ENCODE results near the gene MYO3B. TPM values are rescaled to one million over a fixed set of nuclear protein-coding genes. Genes with fewer than 3 reads are reported as not detected.

Gene MYO3B
- total and polyA plus RNA-seq, 2 donors (not counting 3 experiments of a cell fraction or from before 2014, with no cell fraction given), result 0.03 TPM; not detected in 1

DNA sequence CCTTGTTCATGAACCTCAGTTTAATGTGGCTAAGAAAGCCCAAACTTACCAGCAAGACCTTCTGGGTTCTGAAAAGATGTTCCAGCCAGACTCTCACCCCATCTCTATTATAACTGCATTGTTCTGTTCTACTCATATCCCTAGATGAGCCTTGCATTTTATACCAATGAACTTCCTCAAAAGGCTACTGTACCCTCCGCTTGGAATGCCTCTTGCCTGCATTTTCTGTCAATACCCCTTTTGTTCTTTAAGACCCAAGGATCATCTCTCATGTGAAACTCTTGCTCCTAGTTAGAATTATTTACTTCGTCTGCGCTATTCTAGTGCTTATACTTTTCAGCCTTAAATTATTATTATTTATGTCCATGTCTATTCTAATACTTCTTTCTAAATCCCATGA lies 181.5 kb downstream of the MYO3B start:
- FAIRE-seq (no peak), DNase-seq (ENCODE audit: low read depth, low spot score) (no peak)
- TF ChIP-seq POLR2AphosphoS5 (IDR thresholded peaks at IDR 0.05; ENCODE audit: insufficient read depth, low read depth, low read length) (no peak), POLR2A (IDR thresholded peaks at IDR 0.05; ENCODE audit: low read depth, low read length) (no peak), EZH2 (IDR thresholded peaks at IDR 0.05; ENCODE audit: borderline replicate concordance, low read depth, low read length, severe bottlenecking) (no peak), FOS (IDR thresholded peaks at IDR 0.05; ENCODE audit: borderline replicate concordance, insufficient read depth, low read length) (no peak), JUN (IDR thresholded peaks at IDR 0.05; ENCODE audit: borderline replicate concordance, insufficient read depth, insufficient read length, low read depth) (no peak), GATA2 (IDR thresholded peaks at IDR 0.05; ENCODE audit: insufficient read depth, insufficient read length, low read depth, low read length) (no peak)
- TF ChIP-seq, protein P1, sequence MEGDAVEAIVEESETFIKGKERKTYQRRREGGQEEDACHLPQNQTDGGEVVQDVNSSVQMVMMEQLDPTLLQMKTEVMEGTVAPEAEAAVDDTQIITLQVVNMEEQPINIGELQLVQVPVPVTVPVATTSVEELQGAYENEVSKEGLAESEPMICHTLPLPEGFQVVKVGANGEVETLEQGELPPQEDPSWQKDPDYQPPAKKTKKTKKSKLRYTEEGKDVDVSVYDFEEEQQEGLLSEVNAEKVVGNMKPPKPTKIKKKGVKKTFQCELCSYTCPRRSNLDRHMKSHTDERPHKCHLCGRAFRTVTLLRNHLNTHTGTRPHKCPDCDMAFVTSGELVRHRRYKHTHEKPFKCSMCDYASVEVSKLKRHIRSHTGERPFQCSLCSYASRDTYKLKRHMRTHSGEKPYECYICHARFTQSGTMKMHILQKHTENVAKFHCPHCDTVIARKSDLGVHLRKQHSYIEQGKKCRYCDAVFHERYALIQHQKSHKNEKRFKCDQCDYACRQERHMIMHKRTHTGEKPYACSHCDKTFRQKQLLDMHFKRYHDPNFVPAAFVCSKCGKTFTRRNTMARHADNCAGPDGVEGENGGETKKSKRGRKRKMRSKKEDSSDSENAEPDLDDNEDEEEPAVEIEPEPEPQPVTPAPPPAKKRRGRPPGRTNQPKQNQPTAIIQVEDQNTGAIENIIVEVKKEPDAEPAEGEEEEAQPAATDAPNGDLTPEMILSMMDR (IDR thresholded peaks at IDR 0.05; ENCODE audit: extremely low read depth in 1 of 2, insufficient read depth in 1 of 2, low read depth in 1 of 2, low read length in 2 of 2), result no peak
- no peak overlapping the region for H3K4me3 ChIP-seq (replicated peaks in 1 of 3; ENCODE audit: insufficient read depth in 1 of 3, low read depth in 1 of 3, low read length in 3 of 3)
- no peaks in the 10 kb centered on the region for H4K20me1 ChIP-seq (replicated peaks; ENCODE audit: control insufficient read depth, extremely low read depth, insufficient read depth, low read length)
- H2AFZ ChIP-seq (ENCODE audit: low read depth, low read length), result no peak overlapping the region
- H3K79me2 ChIP-seq (ENCODE audit: control insufficient read depth, insufficient read depth, low read length), result no peaks in the 10 kb centered on the region
- POLR2A ChIA-PET, result no interaction called here
- H3K9me1 ChIP-seq (replicated peaks; ENCODE audit: control insufficient read depth, extremely low read depth, insufficient read depth, low read length), result no peaks in the 10 kb centered on the region
- no TSS peak for BruUV-seq (replicated peaks)
- H3K9me3 ChIP-seq (replicated peaks; ENCODE audit: control insufficient read depth, insufficient read depth, low read length), result no peaks in the 10 kb centered on the region
- H3K4me2 ChIP-seq (ENCODE audit: insufficient read depth, low read length), result no peak overlapping the region
- H3K27ac ChIP-seq (ENCODE audit: insufficient read depth, low read depth, low read length), result no peak overlapping the region
- no peak overlapping the region for H3K9ac ChIP-seq (replicated peaks; ENCODE audit: extremely low read depth, insufficient read depth, low read length)
- CTCF ChIA-PET, result interaction anchor here (2.5 to 8.2 kb wide), 2 partner anchors 9 to 455 kb away, joined by 6 to 118 read pairs; partner anchors contain the start of gene GAD1
- H3K36me3 ChIP-seq (ENCODE audit: control insufficient read depth in 2 of 2, extremely low read depth in 1 of 2, insufficient read depth in 2 of 2, low read length in 2 of 2), result no peaks in the 10 kb centered on the region
- dilution Hi-C loops (cut with MboI; ENCODE audit: extremely low pct_ligation_motif_present, low sequenced_read_pairs) (no loop called here), intact Hi-C loops (cut with micrococcal nuclease) (no loop called here)
- peaks cover 27 to 46% of the 10 kb centered on the region in 2 experiments for H3K27me3 ChIP-seq (ENCODE audit: control insufficient read depth in 2 of 2, insufficient read depth in 2 of 2, low read length in 2 of 2)
- H3K4me1 ChIP-seq (ENCODE audit: control insufficient read depth, extremely low read depth, insufficient read depth, low read length), result no peaks in the 10 kb centered on the region
